Measurements from ENCODE around the gene HMCN2.

The HMCN2 gene

GRCh38 chr9:130463763-130464745 is 198.5 kb downstream of the HMCN2 start:
- H3K36me3 ChIP-seq (ENCODE audit: insufficient read depth, low read length), result no peaks in the 10 kb centered on the region
- H3K4me3 ChIP-seq (ENCODE audit: low read depth, low read length), result no peak overlapping the region
- no peaks in the 10 kb centered on the region for H3K4me1 ChIP-seq (ENCODE audit: control insufficient read depth, insufficient read depth, low read length, unreplicated experiment)
- H3K27me3 ChIP-seq (ENCODE audit: insufficient read depth, low read length), result no peaks in the 10 kb centered on the region
- H3K79me2 ChIP-seq (ENCODE audit: control insufficient read depth, insufficient read depth, low read length, unreplicated experiment), result no peaks in the 10 kb centered on the region
- no peak overlapping the region for H2AFZ ChIP-seq (ENCODE audit: low read length, unreplicated experiment)
- no peak overlapping the region for H3K27ac ChIP-seq (ENCODE audit: low read depth, low read length)

- Histone ChIP-seq H3K27ac (ENCODE audit: low read depth, low read length) (no peak overlapping the region), H3K79me2 (ENCODE audit: control insufficient read depth, insufficient read depth, low read length, unreplicated experiment) (no peaks in the 10 kb centered on the region), H2AFZ (ENCODE audit: low read length, unreplicated experiment) (no peak overlapping the region), H3K4me1 (ENCODE audit: control insufficient read depth, insufficient read depth, low read length, unreplicated experiment) (no peaks in the 10 kb centered on the region), H3K36me3 (ENCODE audit: insufficient read depth, low read length) (no peaks in the 10 kb centered on the region), H3K27me3 (ENCODE audit: insufficient read depth, low read length) (no peaks in the 10 kb centered on the region), H3K4me3 (ENCODE audit: low read depth, low read length) (no peak overlapping the region)
Observed at GRCh38 chr9:130465383-130466096, 200.0 kb downstream of the HMCN2 start.

- H3K27me3 ChIP-seq (ENCODE audit: insufficient read depth, low read length), result no peaks in the 10 kb centered on the region
- no peaks in the 10 kb centered on the region for H3K79me2 ChIP-seq (ENCODE audit: control insufficient read depth, insufficient read depth, low read length, unreplicated experiment)
- no peak overlapping the region for H3K27ac ChIP-seq (ENCODE audit: low read depth, low read length)
- H3K4me1 ChIP-seq (ENCODE audit: control insufficient read depth, insufficient read depth, low read length, unreplicated experiment), result no peaks in the 10 kb centered on the region
- no peak overlapping the region for H3K4me3 ChIP-seq (ENCODE audit: low read depth, low read length)
- no peak overlapping the region for H2AFZ ChIP-seq (ENCODE audit: low read length, unreplicated experiment)
- H3K36me3 ChIP-seq (ENCODE audit: insufficient read depth, low read length), result no peaks in the 10 kb centered on the region
Observed at GRCh38 chr9:130466537-130467217, 201.1 kb downstream of the HMCN2 start.

- no peaks in the 10 kb centered on the region for H3K36me3 ChIP-seq (ENCODE audit: insufficient read depth, low read length)
- H2AFZ ChIP-seq (ENCODE audit: low read length, unreplicated experiment), result no peak overlapping the region
- H3K79me2 ChIP-seq (ENCODE audit: control insufficient read depth, insufficient read depth, low read length, unreplicated experiment), result no peaks in the 10 kb centered on the region
- no peaks in the 10 kb centered on the region for H3K4me1 ChIP-seq (ENCODE audit: control insufficient read depth, insufficient read depth, low read length, unreplicated experiment)
- H3K27ac ChIP-seq (ENCODE audit: low read depth, low read length), result no peak overlapping the region
- no peak overlapping the region for H3K4me3 ChIP-seq (ENCODE audit: low read depth, low read length)
- no peaks in the 10 kb centered on the region for H3K27me3 ChIP-seq (ENCODE audit: insufficient read depth, low read length)
Observed at GRCh38 chr9:130467316-130467715, 201.8 kb downstream of the HMCN2 start.

- H2AFZ ChIP-seq (ENCODE audit: low read length, unreplicated experiment), result no peak overlapping the region
- no peak overlapping the region for H3K4me3 ChIP-seq (ENCODE audit: low read depth, low read length)
- H3K27me3 ChIP-seq (ENCODE audit: insufficient read depth, low read length), result no peaks in the 10 kb centered on the region
- H3K27ac ChIP-seq (ENCODE audit: low read depth, low read length), result no peak overlapping the region
- H3K79me2 ChIP-seq (ENCODE audit: control insufficient read depth, insufficient read depth, low read length, unreplicated experiment), result no peaks in the 10 kb centered on the region
- no peaks in the 10 kb centered on the region for H3K4me1 ChIP-seq (ENCODE audit: control insufficient read depth, insufficient read depth, low read length, unreplicated experiment)
- H3K36me3 ChIP-seq (ENCODE audit: insufficient read depth, low read length), result no peaks in the 10 kb centered on the region
Observed at GRCh38 chr9:130468566-130468965, 203.0 kb downstream of the HMCN2 start.

GRCh38 chr9:130470269-130470668 is 204.7 kb downstream of the HMCN2 start:
- Histone ChIP-seq H3K27ac (ENCODE audit: low read depth, low read length) (no peak overlapping the region), H3K4me1 (ENCODE audit: control insufficient read depth, insufficient read depth, low read length, unreplicated experiment) (no peaks in the 10 kb centered on the region), H3K4me3 (ENCODE audit: low read depth, low read length) (no peak overlapping the region), H3K79me2 (ENCODE audit: control insufficient read depth, insufficient read depth, low read length, unreplicated experiment) (no peaks in the 10 kb centered on the region), H3K27me3 (ENCODE audit: insufficient read depth, low read length) (no peaks in the 10 kb centered on the region), H2AFZ (ENCODE audit: low read length, unreplicated experiment) (no peak overlapping the region), H3K36me3 (ENCODE audit: insufficient read depth, low read length) (no peaks in the 10 kb centered on the region)

GRCh38 chr9:130470950-130471349 is 205.4 kb downstream of the HMCN2 start:
- Histone ChIP-seq H2AFZ (ENCODE audit: low read length, unreplicated experiment) (no peak overlapping the region), H3K27me3 (ENCODE audit: insufficient read depth, low read length) (no peaks in the 10 kb centered on the region), H3K27ac (ENCODE audit: low read depth, low read length) (no peak overlapping the region), H3K79me2 (ENCODE audit: control insufficient read depth, insufficient read depth, low read length, unreplicated experiment) (no peaks in the 10 kb centered on the region), H3K4me3 (ENCODE audit: low read depth, low read length) (no peak overlapping the region), H3K36me3 (ENCODE audit: insufficient read depth, low read length) (no peaks in the 10 kb centered on the region), H3K4me1 (ENCODE audit: control insufficient read depth, insufficient read depth, low read length, unreplicated experiment) (no peaks in the 10 kb centered on the region)

GRCh38 chr9:130471411-130472183 is 206.0 kb downstream of the HMCN2 start:
- Histone ChIP-seq H3K4me1 (ENCODE audit: control insufficient read depth, insufficient read depth, low read length, unreplicated experiment) (no peaks in the 10 kb centered on the region), H3K4me3 (ENCODE audit: low read depth, low read length) (no peak overlapping the region), H2AFZ (ENCODE audit: low read length, unreplicated experiment) (no peak overlapping the region), H3K36me3 (ENCODE audit: insufficient read depth, low read length) (no peaks in the 10 kb centered on the region), H3K27ac (ENCODE audit: low read depth, low read length) (no peak overlapping the region), H3K79me2 (ENCODE audit: control insufficient read depth, insufficient read depth, low read length, unreplicated experiment) (no peaks in the 10 kb centered on the region), H3K27me3 (ENCODE audit: insufficient read depth, low read length) (no peaks in the 10 kb centered on the region)

- Histone ChIP-seq H3K4me1 (ENCODE audit: control insufficient read depth, insufficient read depth, low read length, unreplicated experiment) (no peaks in the 10 kb centered on the region), H3K36me3 (ENCODE audit: insufficient read depth, low read length) (no peaks in the 10 kb centered on the region), H3K27ac (ENCODE audit: low read depth, low read length) (no peak overlapping the region), H3K4me3 (ENCODE audit: low read depth, low read length) (no peak overlapping the region), H3K27me3 (ENCODE audit: insufficient read depth, low read length) (no peaks in the 10 kb centered on the region), H2AFZ (ENCODE audit: low read length, unreplicated experiment) (no peak overlapping the region), H3K79me2 (ENCODE audit: control insufficient read depth, insufficient read depth, low read length, unreplicated experiment) (no peaks in the 10 kb centered on the region)
Observed at GRCh38 chr9:130472184-130472705, 206.7 kb downstream of the HMCN2 start.

- Histone ChIP-seq H2AFZ (ENCODE audit: low read length, unreplicated experiment) (no peak overlapping the region), H3K4me1 (ENCODE audit: control insufficient read depth, insufficient read depth, low read length, unreplicated experiment) (no peaks in the 10 kb centered on the region), H3K79me2 (ENCODE audit: control insufficient read depth, insufficient read depth, low read length, unreplicated experiment) (no peaks in the 10 kb centered on the region), H3K27ac (ENCODE audit: low read depth, low read length) (no peak overlapping the region), H3K4me3 (ENCODE audit: low read depth, low read length) (no peak overlapping the region), H3K36me3 (ENCODE audit: insufficient read depth, low read length) (no peaks in the 10 kb centered on the region), H3K27me3 (ENCODE audit: insufficient read depth, low read length) (no peaks in the 10 kb centered on the region)
Observed at GRCh38 chr9:130473009-130473408, 207.4 kb downstream of the HMCN2 start.
